Right lobe of liver (tissue), 4 donors: ENCODE data around the gene EPHA4.

Experiments
- POLR2A ChIP-seq: fragments of 450-650 bp; IDR thresholded peaks from one replicate; pipeline ENCODE4 v1.6.1; 2017; ENCODE audit warnings: antibody characterized with exemption, mild to moderate bottlenecking
- TF ChIP-seq, protein P1 (sequence below), 4 donors: fragments of 200-600 bp in 3 of 4; fragments of 450-650 bp in 1 of 4; IDR thresholded peaks; one replicate each; pipeline versions ENCODE4 v1.5.1 to v1.8.0; 2016 to 2022; ENCODE audit warnings: antibody characterized with exemption in 4 of 4, mild to moderate bottlenecking in 2 of 4
- donor health status: DM: no; HTN: no; CAD: no.
- donor health status: DM: no; HTN: no; CAD: no.
- donor health status: DM: no; HTN: yes; CAD: no.

DNA sequence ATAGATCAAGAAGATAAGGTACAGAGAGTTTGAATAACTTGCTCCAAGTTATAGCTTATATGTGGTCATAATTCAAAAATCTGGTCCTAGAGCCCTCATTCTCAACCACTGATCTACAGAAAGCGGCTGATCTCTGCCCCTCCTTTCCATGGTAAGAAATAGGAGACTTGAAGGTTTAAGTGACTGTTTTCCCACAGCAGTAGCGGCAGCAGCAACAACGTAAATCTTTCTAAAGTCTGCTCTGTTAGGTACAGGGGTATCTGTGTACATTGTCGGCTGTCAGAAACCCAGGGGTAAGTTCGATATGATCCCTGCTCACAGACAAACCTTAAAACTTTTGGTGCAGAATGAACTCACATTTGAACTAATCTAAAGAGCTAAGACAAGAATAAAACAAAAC lies 105.4 kb downstream of the EPHA4 start:
- TF ChIP-seq POLR2A = no peak
- TF ChIP-seq, protein P1, sequence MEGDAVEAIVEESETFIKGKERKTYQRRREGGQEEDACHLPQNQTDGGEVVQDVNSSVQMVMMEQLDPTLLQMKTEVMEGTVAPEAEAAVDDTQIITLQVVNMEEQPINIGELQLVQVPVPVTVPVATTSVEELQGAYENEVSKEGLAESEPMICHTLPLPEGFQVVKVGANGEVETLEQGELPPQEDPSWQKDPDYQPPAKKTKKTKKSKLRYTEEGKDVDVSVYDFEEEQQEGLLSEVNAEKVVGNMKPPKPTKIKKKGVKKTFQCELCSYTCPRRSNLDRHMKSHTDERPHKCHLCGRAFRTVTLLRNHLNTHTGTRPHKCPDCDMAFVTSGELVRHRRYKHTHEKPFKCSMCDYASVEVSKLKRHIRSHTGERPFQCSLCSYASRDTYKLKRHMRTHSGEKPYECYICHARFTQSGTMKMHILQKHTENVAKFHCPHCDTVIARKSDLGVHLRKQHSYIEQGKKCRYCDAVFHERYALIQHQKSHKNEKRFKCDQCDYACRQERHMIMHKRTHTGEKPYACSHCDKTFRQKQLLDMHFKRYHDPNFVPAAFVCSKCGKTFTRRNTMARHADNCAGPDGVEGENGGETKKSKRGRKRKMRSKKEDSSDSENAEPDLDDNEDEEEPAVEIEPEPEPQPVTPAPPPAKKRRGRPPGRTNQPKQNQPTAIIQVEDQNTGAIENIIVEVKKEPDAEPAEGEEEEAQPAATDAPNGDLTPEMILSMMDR (IDR thresholded peaks at IDR 0.05) = no peak
